ENCODE data around the gene PRSS22. TPM values are rescaled to one million over a fixed set of nuclear protein-coding genes. Genes with fewer than 3 reads are reported as not detected.

Gene PRSS22
- total RNA-seq, 1 donor from 2014 or later, result 22.8 TPM

DNA sequence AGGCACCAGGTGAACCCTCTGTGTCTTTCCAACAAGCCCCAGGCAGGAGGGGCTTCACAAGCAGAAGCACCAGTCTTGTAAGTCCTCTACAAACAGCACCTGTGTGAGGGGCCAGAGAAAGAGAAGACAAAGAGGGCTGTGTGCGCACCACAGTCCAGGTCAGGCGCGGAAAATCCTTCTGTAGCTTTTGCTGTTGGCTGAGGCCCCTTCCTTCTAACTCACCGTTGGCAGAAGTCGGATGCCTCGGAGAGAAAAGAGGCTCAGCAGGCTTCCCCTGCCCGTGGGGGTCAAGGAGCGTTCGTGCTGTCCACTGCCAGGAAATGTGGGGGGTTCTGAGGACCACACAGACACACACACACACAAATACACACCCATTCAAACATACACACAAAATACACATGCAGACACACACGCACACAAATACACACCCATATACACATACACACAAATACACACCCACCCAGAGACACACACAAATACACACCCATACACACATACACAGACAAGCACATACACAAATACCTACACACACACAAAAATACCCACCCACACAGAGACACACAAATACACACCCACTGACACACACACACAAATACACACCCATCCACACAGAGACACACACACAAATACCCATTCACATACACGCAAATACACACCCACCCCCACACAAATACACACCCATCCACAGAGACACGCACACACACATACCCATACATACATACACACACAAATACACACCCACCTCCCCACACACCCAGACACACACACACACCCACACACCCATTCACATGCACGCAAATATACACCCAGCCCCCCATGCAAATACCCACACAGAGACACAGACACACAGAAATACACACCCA lies 21.1 kb downstream of the PRSS22 start:
- H3K36me3 Mint-ChIP-seq, result no peaks in the 10 kb centered on the region
- no peak overlapping the region for H3K27ac Mint-ChIP-seq
- H3K4me3 Mint-ChIP-seq, result no peak overlapping the region
- peaks cover 12% of the 10 kb centered on the region for H3K4me1 Mint-ChIP-seq
- DNase-seq (ENCODE audit: low spot score in 2 of 2, unreplicated experiment in 2 of 2), result no peak
- H3K27me3 Mint-ChIP-seq (ENCODE audit: low read depth), result peaks cover 17% of the 10 kb centered on the region
- H3K9me3 Mint-ChIP-seq, result no peaks in the 10 kb centered on the region
- TF ChIP-seq, protein P1, sequence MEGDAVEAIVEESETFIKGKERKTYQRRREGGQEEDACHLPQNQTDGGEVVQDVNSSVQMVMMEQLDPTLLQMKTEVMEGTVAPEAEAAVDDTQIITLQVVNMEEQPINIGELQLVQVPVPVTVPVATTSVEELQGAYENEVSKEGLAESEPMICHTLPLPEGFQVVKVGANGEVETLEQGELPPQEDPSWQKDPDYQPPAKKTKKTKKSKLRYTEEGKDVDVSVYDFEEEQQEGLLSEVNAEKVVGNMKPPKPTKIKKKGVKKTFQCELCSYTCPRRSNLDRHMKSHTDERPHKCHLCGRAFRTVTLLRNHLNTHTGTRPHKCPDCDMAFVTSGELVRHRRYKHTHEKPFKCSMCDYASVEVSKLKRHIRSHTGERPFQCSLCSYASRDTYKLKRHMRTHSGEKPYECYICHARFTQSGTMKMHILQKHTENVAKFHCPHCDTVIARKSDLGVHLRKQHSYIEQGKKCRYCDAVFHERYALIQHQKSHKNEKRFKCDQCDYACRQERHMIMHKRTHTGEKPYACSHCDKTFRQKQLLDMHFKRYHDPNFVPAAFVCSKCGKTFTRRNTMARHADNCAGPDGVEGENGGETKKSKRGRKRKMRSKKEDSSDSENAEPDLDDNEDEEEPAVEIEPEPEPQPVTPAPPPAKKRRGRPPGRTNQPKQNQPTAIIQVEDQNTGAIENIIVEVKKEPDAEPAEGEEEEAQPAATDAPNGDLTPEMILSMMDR (IDR thresholded peaks at IDR 0.05; ENCODE audit: unreplicated experiment), result no peak

DNA sequence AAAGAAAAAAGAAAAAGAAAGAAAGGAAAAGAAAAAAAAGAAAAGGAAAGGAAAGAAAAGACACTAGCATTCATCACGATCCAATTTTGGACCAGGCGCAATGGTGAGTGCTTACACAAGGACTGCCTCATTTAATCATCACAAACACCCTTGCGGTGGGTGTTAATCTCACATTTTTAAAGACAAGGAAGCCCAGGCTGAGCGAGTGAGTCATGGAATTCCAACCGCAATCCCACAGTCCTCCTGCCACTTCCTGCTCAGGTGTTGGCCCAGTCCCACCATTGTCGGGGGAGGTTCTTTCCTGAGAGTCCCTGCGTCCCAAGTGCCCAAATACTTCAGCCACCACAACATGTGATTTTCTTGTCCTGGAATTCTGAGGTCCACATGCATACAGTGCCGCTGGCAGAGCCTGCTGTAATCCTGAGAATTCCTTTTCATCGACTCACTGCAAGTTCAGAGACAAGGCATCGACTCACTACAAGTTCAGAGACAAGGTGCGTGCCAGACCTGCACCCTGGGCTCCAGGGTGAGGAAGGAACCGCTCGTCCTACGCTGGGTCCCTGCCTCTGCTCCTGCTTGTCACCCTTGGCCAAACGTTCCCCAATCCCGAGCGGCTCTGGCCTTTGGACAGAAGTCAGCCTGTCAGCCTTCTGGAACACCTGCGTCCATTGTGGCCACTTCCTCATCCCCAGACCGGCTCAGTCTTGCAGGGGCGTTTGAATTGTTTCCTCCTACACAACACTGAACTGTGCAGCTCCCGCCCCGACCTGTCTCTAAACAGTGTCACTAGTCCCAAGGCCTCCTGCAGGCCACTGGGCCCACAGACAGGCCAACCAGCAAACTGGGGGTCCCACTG lies 22.1 kb downstream of the PRSS22 start:
- H3K9me3 Mint-ChIP-seq, result no peaks in the 10 kb centered on the region
- H3K4me1 Mint-ChIP-seq, result peaks cover 12% of the 10 kb centered on the region
- H3K36me3 Mint-ChIP-seq, result no peaks in the 10 kb centered on the region
- TF ChIP-seq, protein P1 (IDR thresholded peaks at IDR 0.05; ENCODE audit: unreplicated experiment), result no peak
- peak overlapping the region; percentile 44 for H3K27ac Mint-ChIP-seq
- no peak overlapping the region for H3K4me3 Mint-ChIP-seq
- DNase-seq (ENCODE audit: low spot score in 2 of 2, unreplicated experiment in 2 of 2), result no peak
- peaks cover 20% of the 10 kb centered on the region for H3K27me3 Mint-ChIP-seq (ENCODE audit: low read depth)

DNA sequence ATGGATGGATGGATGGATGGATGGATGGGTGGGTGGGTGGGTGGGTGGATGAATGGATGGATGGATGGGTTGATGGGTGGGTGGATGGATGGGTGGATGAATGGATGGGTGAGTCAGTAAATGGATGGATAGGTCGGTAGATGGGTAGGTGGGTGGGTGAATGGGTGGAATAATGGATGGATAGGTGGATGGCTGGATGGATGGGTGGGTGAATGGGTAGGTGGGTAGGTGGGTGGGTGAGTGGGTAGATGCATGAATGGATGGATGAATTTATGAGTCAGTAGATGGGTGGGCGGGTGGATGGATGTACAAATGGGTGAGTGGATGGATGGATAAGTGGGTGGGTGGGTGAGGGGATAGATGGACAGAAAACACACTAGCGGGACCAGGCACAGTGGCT lies 23.0 kb downstream of the PRSS22 start:
- TF ChIP-seq, protein P1 (IDR thresholded peaks at IDR 0.05; ENCODE audit: unreplicated experiment), result no peak

DNA sequence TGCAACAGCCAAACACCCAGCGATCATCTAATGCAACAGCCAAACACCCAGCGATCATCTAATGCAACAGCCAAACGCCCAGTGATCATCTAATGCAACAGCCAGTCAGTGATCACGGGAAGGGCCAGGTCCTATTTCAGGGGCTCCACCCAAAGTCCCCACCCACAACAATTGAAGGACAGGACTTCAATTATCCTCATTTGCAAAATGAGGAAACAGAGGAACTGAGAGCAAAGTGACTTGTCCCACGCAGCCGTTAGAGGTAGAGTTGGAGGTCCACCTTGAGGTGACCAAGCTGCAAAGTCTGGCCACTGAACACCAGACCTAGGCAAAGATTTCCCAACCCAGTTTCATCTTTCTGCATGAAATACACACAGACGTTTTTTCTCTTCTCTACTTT lies 24.2 kb downstream of the PRSS22 start:
- Mint-ChIP-seq H3K27ac (no peak overlapping the region), H3K27me3 (ENCODE audit: low read depth) (peaks cover 20% of the 10 kb centered on the region), H3K4me1 (peaks cover 12% of the 10 kb centered on the region), H3K9me3 (no peaks in the 10 kb centered on the region), H3K4me3 (no peak overlapping the region), H3K36me3 (no peaks in the 10 kb centered on the region)
- TF ChIP-seq, protein P1 (IDR thresholded peaks at IDR 0.05; ENCODE audit: unreplicated experiment), result no peak
- no peak for DNase-seq (ENCODE audit: low spot score in 2 of 2, unreplicated experiment in 2 of 2)

More for the DNA sequence above, 23.0 kb downstream of the PRSS22 start:
- Mint-ChIP-seq H3K36me3 (no peaks in the 10 kb centered on the region), H3K4me1 (peaks cover 12% of the 10 kb centered on the region), H3K4me3 (no peak overlapping the region), H3K27ac (no peak overlapping the region), H3K27me3 (ENCODE audit: low read depth) (peaks cover 20% of the 10 kb centered on the region), H3K9me3 (no peaks in the 10 kb centered on the region)
- DNase-seq (ENCODE audit: low spot score in 2 of 2, unreplicated experiment in 2 of 2), result no peak

DNA sequence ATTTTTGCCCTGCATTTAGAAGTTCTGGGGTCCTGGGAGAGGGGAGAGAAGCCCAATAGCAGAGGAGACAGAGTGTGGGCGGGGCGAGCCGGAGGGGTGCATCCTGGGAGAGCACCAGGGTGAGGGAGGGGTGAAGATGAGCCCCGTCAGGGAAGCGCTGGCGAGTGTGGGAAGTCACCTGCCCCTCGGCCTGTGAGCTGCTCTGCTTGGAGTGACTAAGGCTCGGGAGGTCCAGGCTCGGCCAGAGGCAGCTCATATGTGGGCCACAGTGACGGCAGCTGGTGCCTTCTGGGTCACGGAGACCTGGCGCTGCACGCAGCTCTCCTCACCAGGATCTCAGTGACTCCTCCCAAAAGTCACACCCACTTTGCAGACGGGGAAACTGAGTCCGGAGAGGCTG lies 26.8 kb downstream of the PRSS22 start:
- no peak overlapping the region for H3K27ac Mint-ChIP-seq
- H3K4me1 Mint-ChIP-seq, result peaks cover 9% of the 10 kb centered on the region
- TF ChIP-seq, protein P1 (IDR thresholded peaks at IDR 0.05; ENCODE audit: unreplicated experiment), result no peak
- no peaks in the 10 kb centered on the region for H3K36me3 Mint-ChIP-seq
- H3K27me3 Mint-ChIP-seq (ENCODE audit: low read depth), result peaks cover 12% of the 10 kb centered on the region
- DNase-seq (ENCODE audit: low spot score in 2 of 2, unreplicated experiment in 2 of 2), result no peak
- no peaks in the 10 kb centered on the region for H3K9me3 Mint-ChIP-seq
- no peak overlapping the region for H3K4me3 Mint-ChIP-seq

Data from mesothelial cell of epicardium (in vitro differentiated cells).